Right atrium auricular region (tissue), 2 donors: Measurements from ENCODE around the gene APOB. TPM values are rescaled to one million over a fixed set of nuclear protein-coding genes. Genes with fewer than 3 reads are reported as not detected.

Source experiments
- DNase-seq: peaks from one replicate; pipeline ENCODE4 v3.0.0-alpha.2; 2019; ENCODE audit warnings: low spot score
- H3K27ac ChIP-seq, 2 donors: fragments of 200-600 bp; sonication (generic); 1 replicate in 1 of 2; 2 replicates in 1 of 2; pipeline ENCODE4 v1.5.1; 2016 to 2019
- H3K27me3 ChIP-seq, 2 donors: fragments of 200-600 bp; sonication (generic); one replicate each; pipeline versions ENCODE4 v1.5.1 to v1.6.0; 2017 to 2019
- H3K36me3 ChIP-seq: fragments of 200-600 bp; sonication (generic); one replicate; pipeline ENCODE4 v1.5.1; 2016
- H3K4me1 ChIP-seq, 2 donors: fragments of 200-600 bp; sonication (generic); one replicate each; pipeline versions ENCODE4 v1.5.1 to v1.6.0; 2017 to 2019
- H3K4me3 ChIP-seq, 2 donors: fragments of 200-600 bp; sonication (generic); 1 replicate in 1 of 2; 2 replicates in 1 of 2; pipeline ENCODE4 v1.5.1; 2017 to 2019; ENCODE audit warnings: mild to moderate bottlenecking in 1 of 2, moderate library complexity in 1 of 2
- H3K9me3 ChIP-seq, 2 donors: fragments of 200-600 bp; sonication (generic); one replicate each; pipeline ENCODE4 v1.5.1; 2019
- CTCF ChIP-seq, 2 donors: fragments of 200-600 bp; sonication (generic); IDR thresholded peaks; one replicate each; pipeline ENCODE4 v1.5.1; 2019; ENCODE audit warnings: antibody characterized with exemption in 2 of 2
- total RNA-seq, 2 donors: library from RNA; depleted of rRNA; stranded (reverse); fragments of >200 nt; gene quantifications; one replicate each; pipeline ENCODE4 v1.1.0, GENCODE V29; 2016

APOB gene
- total RNA-seq, 2 donors from 2014 or later, result 20.1 to 45.3 TPM

GRCh38 chr2:21014364-21015280, 29.3 kb downstream of the APOB start:
- Histone ChIP-seq H3K27me3 (no peaks in the 10 kb centered on the region), H3K4me3 (no peak overlapping the region), H3K36me3 (peaks cover 50% of the 10 kb centered on the region), H3K9me3 (no peaks in the 10 kb centered on the region), H3K4me1 (peaks cover 0 to 7% of the 10 kb centered on the region in 2 donors), H3K27ac (no peak overlapping the region)
- no peak for TF ChIP-seq CTCF (IDR thresholded peaks at IDR 0.05)
- DNase-seq, result no peak

DNA sequence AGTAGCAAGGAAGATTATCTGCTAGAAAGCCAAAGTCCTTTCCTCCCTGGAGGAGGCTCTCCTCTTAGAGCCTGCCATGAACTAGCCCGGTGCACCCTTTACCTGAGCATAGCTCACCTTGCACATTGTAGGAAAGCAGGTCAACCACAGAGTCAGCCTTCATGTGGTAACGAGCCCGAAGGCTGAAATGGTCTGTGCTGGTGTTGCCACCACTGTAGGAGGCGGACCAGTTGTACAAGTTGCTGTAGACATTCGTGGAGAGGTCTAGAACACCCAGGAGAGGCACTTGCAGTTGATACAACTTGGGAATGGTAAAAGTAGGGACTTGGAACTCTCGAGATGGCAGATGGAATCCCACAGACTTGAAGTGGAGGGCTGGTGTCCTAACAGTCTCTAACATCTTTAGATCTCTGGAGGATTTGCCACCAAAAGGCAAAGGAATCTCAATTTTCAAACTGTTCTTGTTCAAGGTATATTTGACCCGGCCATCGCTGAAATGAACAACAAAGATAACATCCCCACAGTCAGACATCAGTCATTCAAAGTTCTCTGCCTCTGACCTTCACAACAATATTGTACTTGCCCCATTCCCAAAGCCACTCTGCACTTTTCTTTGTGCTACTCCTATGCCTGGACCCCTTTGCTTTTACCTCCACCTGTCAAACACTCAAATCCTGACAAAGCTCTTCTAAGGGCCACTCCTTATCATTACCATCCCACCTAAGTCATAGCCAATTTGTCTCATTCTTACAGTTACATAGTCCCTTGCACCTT, 30.6 kb downstream of the APOB start:
- no peak for DNase-seq
- TF ChIP-seq CTCF (IDR thresholded peaks at IDR 0.05), result no peak
- Histone ChIP-seq H3K27ac (no peak overlapping the region), H3K4me1 (peaks cover 0 to 7% of the 10 kb centered on the region in 2 donors), H3K4me3 (no peak overlapping the region), H3K36me3 (peaks cover 36% of the 10 kb centered on the region), H3K27me3 (no peaks in the 10 kb centered on the region), H3K9me3 (no peaks in the 10 kb centered on the region)

GRCh38 chr2:21012557-21012937, 31.3 kb downstream of the APOB start:
- Histone ChIP-seq H3K27ac (no peak overlapping the region), H3K4me1 (peaks cover 0 to 7% of the 10 kb centered on the region in 2 donors), H3K9me3 (no peaks in the 10 kb centered on the region), H3K36me3 (peaks cover 34% of the 10 kb centered on the region), H3K27me3 (no peaks in the 10 kb centered on the region), H3K4me3 (no peak overlapping the region)
- DNase-seq, result no peak
- no peak for TF ChIP-seq CTCF (IDR thresholded peaks at IDR 0.05)

- no peaks in the 10 kb centered on the region for H3K9me3 ChIP-seq
- peaks cover 34% of the 10 kb centered on the region for H3K36me3 ChIP-seq
- no peak for DNase-seq
- H3K4me3 ChIP-seq, result no peak overlapping the region
- peaks cover 0 to 7% of the 10 kb centered on the region in 2 donors for H3K4me1 ChIP-seq
- H3K27ac ChIP-seq, result peak overlapping the region in 1 of 2 donors; percentile 30
- TF ChIP-seq CTCF (IDR thresholded peaks at IDR 0.05), result no peak
- H3K27me3 ChIP-seq, result no peaks in the 10 kb centered on the region
Observed at GRCh38 chr2:21011876-21012556, 31.9 kb downstream of the APOB start.

- Histone ChIP-seq H3K4me1 (peaks cover 0 to 7% of the 10 kb centered on the region in 2 donors), H3K36me3 (peaks cover 34% of the 10 kb centered on the region), H3K27me3 (no peaks in the 10 kb centered on the region), H3K27ac (peak overlapping the region in 1 of 2 donors; percentile 30), H3K9me3 (no peaks in the 10 kb centered on the region), H3K4me3 (no peak overlapping the region)
- TF ChIP-seq CTCF (IDR thresholded peaks at IDR 0.05), result no peak
- DNase-seq, result no peak
Observed at GRCh38 chr2:21011453-21011852, 32.4 kb downstream of the APOB start.
